GM23338 (cell line): ENCODE results near the gene WDR12. TPM values are rescaled to one million over a fixed set of nuclear protein-coding genes. Genes with fewer than 3 reads are reported as not detected.
A peak's percentile ranks its signal among the peaks of the same experiment; 100 is the strongest.

Source experiments
- ATAC-seq: fragments of 200-7000 bp; cut with Tn5 transposase; 3 replicates; pipeline ENCODE4 v1.9.1; 2020
- DNase-seq: peaks from one replicate; pipeline ENCODE4 v3.0.0-alpha.2; 2015; ENCODE audit warnings: low spot score
- H2AFZ ChIP-seq: fragments of 200-600 bp; sonication (generic); 2 replicates; pipeline ENCODE4 v1.8.0; 2016; ENCODE audit warnings: antibody characterized with exemption, mild to moderate bottlenecking, moderate library complexity
- H3F3A ChIP-seq: fragments of 200-600 bp; sonication (generic); replicated peaks from 2 replicates; pipeline ENCODE4 v1.8.0; 2017; ENCODE audit warnings: antibody characterized with exemption, mixed run types, low read depth
- H3K27ac ChIP-seq: fragments of 200-600 bp; sonication (generic); 2 replicates; pipeline ENCODE4 v1.6.1; 2016; ENCODE audit warnings: low read depth
- H3K27me3 ChIP-seq: fragments of 200-600 bp; sonication (generic); 2 replicates; pipeline ENCODE4 v1.8.0; 2016; ENCODE audit warnings: mild to moderate bottlenecking, mixed run types, moderate library complexity; ENCODE audit not compliant: insufficient read depth
- H3K36me3 ChIP-seq: fragments of 200-600 bp; sonication (generic); 2 replicates; pipeline ENCODE4 v1.8.0; 2016; ENCODE audit warnings: mild to moderate bottlenecking; ENCODE audit not compliant: insufficient read depth
- H3K4me1 ChIP-seq: fragments of 200-600 bp; sonication (generic); 2 replicates; pipeline ENCODE4 v1.8.0; 2016; ENCODE audit warnings: mild to moderate bottlenecking, moderate library complexity; ENCODE audit not compliant: insufficient read depth
- H3K4me2 ChIP-seq: fragments of 200-600 bp; sonication (generic); 2 replicates; pipeline ENCODE4 v1.7.1; 2017; ENCODE audit warnings: mixed run types
- H3K4me3 ChIP-seq: fragments of 200-600 bp; sonication (generic); 2 replicates; pipeline ENCODE4 v1.6.1; 2016; ENCODE audit warnings: mixed run types
- H3K79me2 ChIP-seq: fragments of 200-600 bp; sonication (generic); replicated peaks from 2 replicates; pipeline ENCODE4 v1.8.0; 2017; ENCODE audit warnings: mild to moderate bottlenecking; ENCODE audit not compliant: insufficient read depth
- H3K9me2 ChIP-seq: fragments of 200-600 bp; sonication (generic); 2 replicates; pipeline ENCODE4 v1.8.0; 2017; ENCODE audit not compliant: insufficient read depth
- H4K20me1 ChIP-seq: fragments of 200-600 bp; sonication (generic); replicated peaks from 2 replicates; pipeline ENCODE4 v1.8.0; 2017; ENCODE audit warnings: mild to moderate bottlenecking; ENCODE audit not compliant: insufficient read depth
- H3K27ac Mint-ChIP-seq: 2 replicates; pipeline ENCODE4 v1.8.0; 2020; ENCODE audit warnings: inconsistent platforms, mild to moderate bottlenecking, moderate library complexity, mixed read lengths
- H3K27me3 Mint-ChIP-seq: 3 replicates; pipeline ENCODE4 v1.8.0; 2022; ENCODE audit warnings: low read depth, mild to moderate bottlenecking, moderate library complexity, mixed read lengths, inconsistent platforms; ENCODE audit not compliant: insufficient read depth, poor library complexity
- H3K36me3 Mint-ChIP-seq: 3 replicates; pipeline ENCODE4 v1.8.0; 2021; ENCODE audit warnings: low read depth, mild to moderate bottlenecking, inconsistent platforms, moderate library complexity, mixed read lengths
- H3K4me1 Mint-ChIP-seq: 3 replicates; pipeline ENCODE4 v1.8.0; 2020; ENCODE audit warnings: mild to moderate bottlenecking, inconsistent platforms, mixed read lengths
- H3K4me3 Mint-ChIP-seq: 3 replicates; pipeline ENCODE4 v1.8.0; 2021; ENCODE audit warnings: moderate library complexity, mild to moderate bottlenecking, inconsistent platforms, mixed read lengths
- H3K9me3 Mint-ChIP-seq: 3 replicates; pipeline ENCODE4 v1.8.0; 2020; ENCODE audit warnings: moderate library complexity, mild to moderate bottlenecking, inconsistent platforms, mixed read lengths
- EZH2 ChIP-seq: fragments of 200-600 bp; sonication (generic); IDR thresholded peaks from one replicate; pipeline ENCODE4 v1.8.0; 2017; ENCODE audit warnings: antibody characterized with exemption, mild to moderate bottlenecking, low read depth; ENCODE audit not compliant: unreplicated experiment
- EZH2phosphoT487 ChIP-seq: fragments of 200-600 bp; sonication (generic); IDR thresholded peaks from one replicate; pipeline ENCODE4 v1.8.1; 2018; ENCODE audit warnings: antibody characterized with exemption; ENCODE audit not compliant: unreplicated experiment
- NANOG ChIP-seq: IDR thresholded peaks from 2 replicates; pipeline ENCODE4 v1.6.1; 2016; ENCODE audit warnings: antibody characterized with exemption, borderline replicate concordance
- POLR2AphosphoS5 ChIP-seq: IDR thresholded peaks from 2 replicates; pipeline ENCODE4 v1.6.1; 2016; ENCODE audit warnings: antibody characterized with exemption, low read depth
- ZNF114 ChIP-seq: fragments of 250-450 bp; sonication (Bioruptor Pico); IDR thresholded peaks from 2 replicates; pipeline ENCODE4 v1.5.0; 2020; ENCODE audit warnings: mild to moderate bottlenecking, moderate library complexity
- ZNF331 ChIP-seq: fragments of 250-450 bp; sonication (Bioruptor Pico); IDR thresholded peaks from 2 replicates; pipeline ENCODE4 v1.5.0; 2020; ENCODE audit warnings: low read depth, mild to moderate bottlenecking, moderate library complexity
- long read RNA-seq: library from polyadenylated mRNA; unstranded; transcript quantifications from one replicate; pipeline ENCODE4 v2.0.0, GENCODE V29; 2020; ENCODE audit not compliant: unreplicated experiment
- polyA plus RNA-seq: library from polyadenylated mRNA; unstranded; fragments of >200 nt; fragmentation: Nextera tagmentation; extraction: Ambion mirVana; gene quantifications from 2 replicates; pipeline ENCODE4 v1.2.1, GENCODE V29; 2016
- total RNA-seq: library from RNA; depleted of rRNA; stranded (reverse); fragments of >200 nt; shearing (Covaris generic); gene quantifications from 2 replicates; pipeline ENCODE4 v1.2.3, GENCODE V29; 2014; rRNA removed
- TF ChIP-seq, protein P1 (sequence below): IDR thresholded peaks from 2 replicates; pipeline ENCODE4 v1.6.1; 2016; ENCODE audit warnings: antibody characterized with exemption
- TF ChIP-seq, protein P2 (sequence below), 2 experiments: fragments of 200-600 bp in 1 of 2; sonication (generic) in 1 of 2; conservative IDR thresholded peaks; 2 replicates each; pipeline versions ENCODE4 v1.5.1 to v1.6.1; 2016 to 2017; ENCODE audit warnings: antibody characterized with exemption in 2 of 2, low read depth in 2 of 2, mild to moderate bottlenecking in 2 of 2, moderate library complexity in 1 of 2
- TF ChIP-seq, protein P3 (sequence below): IDR thresholded peaks from one replicate; pipeline ENCODE4 v1.6.1; 2018; ENCODE audit warnings: antibody characterized with exemption; ENCODE audit not compliant: unreplicated experiment

Gene WDR12
- total RNA-seq = 98.1 and 118 TPM in 2 replicates
- polyA plus RNA-seq = 233 and 240 TPM in 2 replicates
- long read RNA-seq, full-length matches to known transcripts = 73 of 87 reads
- long read RNA-seq, partial matches to known transcripts = 9 of 87 reads
- long read RNA-seq, other reads (novel, unspliced or antisense) = 5 of 87 reads

DNA sequence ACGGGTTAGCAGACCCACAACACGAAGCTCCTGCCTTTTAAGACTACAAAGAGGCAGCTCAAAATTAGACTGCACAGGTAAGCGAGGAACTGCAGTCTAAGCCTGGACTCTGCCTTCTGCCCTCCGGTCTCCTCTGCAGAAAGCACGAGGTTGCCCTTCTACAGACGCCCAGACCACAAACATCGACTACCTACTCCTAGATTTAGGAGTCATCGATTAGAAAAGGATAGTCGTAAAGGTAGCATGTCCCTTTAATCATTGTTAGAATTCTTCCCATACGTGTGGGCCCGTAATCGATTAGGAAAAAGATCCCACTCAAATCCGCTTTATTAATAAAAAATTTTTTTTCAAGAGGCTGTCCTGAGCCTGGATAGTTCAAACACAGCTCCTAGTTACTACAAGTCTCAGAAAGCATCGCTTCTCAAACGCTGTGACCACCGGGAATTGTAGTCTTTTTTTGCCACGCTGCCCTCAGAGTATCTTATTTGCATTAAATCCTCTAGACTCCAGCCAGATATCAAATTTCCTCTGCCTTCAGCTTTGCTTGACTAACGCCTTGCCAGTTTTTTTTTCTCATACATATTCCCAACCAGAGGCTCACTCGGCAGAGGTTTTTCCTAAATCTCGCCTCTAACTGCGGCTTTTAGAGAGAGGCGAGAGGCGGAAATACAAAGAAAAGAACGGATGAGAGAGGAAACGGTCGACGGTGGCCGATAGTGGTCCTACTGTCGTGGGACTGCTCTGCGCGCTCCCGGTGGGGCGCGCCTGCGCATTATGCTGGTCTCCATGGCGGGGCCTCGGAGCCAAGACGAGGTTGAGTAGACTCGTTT is at the start of gene WDR12, which contains the start of gene CARF:
TSS of gene WDR12 (minus strand) at position 162 of the 830 bp plus-strand sequence. CDS start 197 bp downstream, outside the sequence.
TSS of gene CARF (plus strand) at position 764 of the 830 bp plus-strand sequence. CDS start 29,628 bp downstream, outside the sequence.
- H3K4me3 ChIP-seq = peak within 1 kb of the TSS; percentile 78
- H4K20me1 ChIP-seq = peaks cover 15% of the 10 kb centered on the region; the same call in 1 of the 2 replicates
- Mint-ChIP-seq H3K4me3 (peak within 1 kb of the TSS; percentile 100), H3K27me3 (no peaks in the 10 kb centered on the region), H3K36me3 (peaks cover 27% of the 10 kb centered on the region), H3K27ac (peak within 1 kb of the TSS; percentile 99), H3K4me1 (peaks cover 5% of the 10 kb centered on the region; the same call in 2 of the 3 replicates), H3K9me3 (peaks cover 3% of the 10 kb centered on the region; the same call in 1 of the 3 replicates)
- H3K36me3 ChIP-seq = peaks cover 3% of the 10 kb centered on the region; the same call in 1 of the 2 replicates
- no peaks in the 10 kb centered on the region for H3K9me2 ChIP-seq
- ATAC-seq (peak; percentile 88), DNase-seq (peak; percentile 97)
- H2AFZ ChIP-seq = peak within 1 kb of the TSS; percentile 85
- H3K4me2 ChIP-seq = peak within 1 kb of the TSS; percentile 93
- no peaks in the 10 kb centered on the region for H3K4me1 ChIP-seq
- H3K27me3 ChIP-seq = no peaks in the 10 kb centered on the region
- H3K79me2 ChIP-seq = peaks cover 47% of the 10 kb centered on the region
- TF ChIP-seq, protein P1, sequence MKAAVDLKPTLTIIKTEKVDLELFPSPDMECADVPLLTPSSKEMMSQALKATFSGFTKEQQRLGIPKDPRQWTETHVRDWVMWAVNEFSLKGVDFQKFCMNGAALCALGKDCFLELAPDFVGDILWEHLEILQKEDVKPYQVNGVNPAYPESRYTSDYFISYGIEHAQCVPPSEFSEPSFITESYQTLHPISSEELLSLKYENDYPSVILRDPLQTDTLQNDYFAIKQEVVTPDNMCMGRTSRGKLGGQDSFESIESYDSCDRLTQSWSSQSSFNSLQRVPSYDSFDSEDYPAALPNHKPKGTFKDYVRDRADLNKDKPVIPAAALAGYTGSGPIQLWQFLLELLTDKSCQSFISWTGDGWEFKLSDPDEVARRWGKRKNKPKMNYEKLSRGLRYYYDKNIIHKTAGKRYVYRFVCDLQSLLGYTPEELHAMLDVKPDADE = peak; percentile 84
- TF ChIP-seq, protein P2, sequence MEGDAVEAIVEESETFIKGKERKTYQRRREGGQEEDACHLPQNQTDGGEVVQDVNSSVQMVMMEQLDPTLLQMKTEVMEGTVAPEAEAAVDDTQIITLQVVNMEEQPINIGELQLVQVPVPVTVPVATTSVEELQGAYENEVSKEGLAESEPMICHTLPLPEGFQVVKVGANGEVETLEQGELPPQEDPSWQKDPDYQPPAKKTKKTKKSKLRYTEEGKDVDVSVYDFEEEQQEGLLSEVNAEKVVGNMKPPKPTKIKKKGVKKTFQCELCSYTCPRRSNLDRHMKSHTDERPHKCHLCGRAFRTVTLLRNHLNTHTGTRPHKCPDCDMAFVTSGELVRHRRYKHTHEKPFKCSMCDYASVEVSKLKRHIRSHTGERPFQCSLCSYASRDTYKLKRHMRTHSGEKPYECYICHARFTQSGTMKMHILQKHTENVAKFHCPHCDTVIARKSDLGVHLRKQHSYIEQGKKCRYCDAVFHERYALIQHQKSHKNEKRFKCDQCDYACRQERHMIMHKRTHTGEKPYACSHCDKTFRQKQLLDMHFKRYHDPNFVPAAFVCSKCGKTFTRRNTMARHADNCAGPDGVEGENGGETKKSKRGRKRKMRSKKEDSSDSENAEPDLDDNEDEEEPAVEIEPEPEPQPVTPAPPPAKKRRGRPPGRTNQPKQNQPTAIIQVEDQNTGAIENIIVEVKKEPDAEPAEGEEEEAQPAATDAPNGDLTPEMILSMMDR (conservative IDR thresholded peaks at IDR 0.05; ENCODE audit: low read depth in 2 of 2) = no peak
- no peak for TF ChIP-seq EZH2
- TF ChIP-seq NANOG = no peak
- TF ChIP-seq, protein P3, sequence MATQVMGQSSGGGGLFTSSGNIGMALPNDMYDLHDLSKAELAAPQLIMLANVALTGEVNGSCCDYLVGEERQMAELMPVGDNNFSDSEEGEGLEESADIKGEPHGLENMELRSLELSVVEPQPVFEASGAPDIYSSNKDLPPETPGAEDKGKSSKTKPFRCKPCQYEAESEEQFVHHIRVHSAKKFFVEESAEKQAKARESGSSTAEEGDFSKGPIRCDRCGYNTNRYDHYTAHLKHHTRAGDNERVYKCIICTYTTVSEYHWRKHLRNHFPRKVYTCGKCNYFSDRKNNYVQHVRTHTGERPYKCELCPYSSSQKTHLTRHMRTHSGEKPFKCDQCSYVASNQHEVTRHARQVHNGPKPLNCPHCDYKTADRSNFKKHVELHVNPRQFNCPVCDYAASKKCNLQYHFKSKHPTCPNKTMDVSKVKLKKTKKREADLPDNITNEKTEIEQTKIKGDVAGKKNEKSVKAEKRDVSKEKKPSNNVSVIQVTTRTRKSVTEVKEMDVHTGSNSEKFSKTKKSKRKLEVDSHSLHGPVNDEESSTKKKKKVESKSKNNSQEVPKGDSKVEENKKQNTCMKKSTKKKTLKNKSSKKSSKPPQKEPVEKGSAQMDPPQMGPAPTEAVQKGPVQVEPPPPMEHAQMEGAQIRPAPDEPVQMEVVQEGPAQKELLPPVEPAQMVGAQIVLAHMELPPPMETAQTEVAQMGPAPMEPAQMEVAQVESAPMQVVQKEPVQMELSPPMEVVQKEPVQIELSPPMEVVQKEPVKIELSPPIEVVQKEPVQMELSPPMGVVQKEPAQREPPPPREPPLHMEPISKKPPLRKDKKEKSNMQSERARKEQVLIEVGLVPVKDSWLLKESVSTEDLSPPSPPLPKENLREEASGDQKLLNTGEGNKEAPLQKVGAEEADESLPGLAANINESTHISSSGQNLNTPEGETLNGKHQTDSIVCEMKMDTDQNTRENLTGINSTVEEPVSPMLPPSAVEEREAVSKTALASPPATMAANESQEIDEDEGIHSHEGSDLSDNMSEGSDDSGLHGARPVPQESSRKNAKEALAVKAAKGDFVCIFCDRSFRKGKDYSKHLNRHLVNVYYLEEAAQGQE = no peak
- peak; percentile 93 for TF ChIP-seq POLR2AphosphoS5
- TF ChIP-seq ZNF331 = no peak
- TF ChIP-seq ZNF114 (CRISPR knock-in tag) = no peak
- TF ChIP-seq EZH2phosphoT487 = no peak
- H3F3A ChIP-seq = no peaks in the 10 kb centered on the region
- peak within 1 kb of the TSS; percentile 93 for H3K27ac ChIP-seq
